ENCODE measurements around the gene DENND1A.

DENND1A gene

DNA sequence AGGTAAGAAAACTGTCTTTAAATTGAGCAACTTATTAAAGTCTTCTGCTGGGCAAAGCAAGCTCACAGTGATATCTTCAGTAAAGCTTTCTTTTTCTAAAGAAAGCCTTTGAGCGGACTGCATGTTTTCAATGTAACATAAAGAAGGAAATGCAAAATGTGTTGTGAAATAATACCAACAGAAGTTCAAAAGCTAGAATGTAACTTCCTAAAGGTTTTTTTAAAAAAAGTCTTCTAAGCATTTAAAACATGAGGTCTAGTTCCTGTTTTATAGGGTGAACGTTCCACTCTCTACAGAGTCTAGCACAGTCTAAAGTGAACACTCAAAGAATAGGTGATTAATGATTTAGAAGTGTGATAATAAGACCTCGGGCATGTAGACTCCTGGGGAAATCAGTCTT is 62.9 kb downstream of the DENND1A start:
- Mint-ChIP-seq H3K27ac (peak overlapping the region in 1 of 2 donors; percentile 94), H3K4me3 (peak overlapping the region in 1 of 2 donors; percentile 60), H3K9me3 (no peaks in the 10 kb centered on the region), H3K27me3 (no peaks in the 10 kb centered on the region), H3K4me1 (peaks cover 37% of the 10 kb centered on the region)
- no peak for ATAC-seq
- DNase-seq = no peak

- H3K27me3 Mint-ChIP-seq = no peaks in the 10 kb centered on the region
- peak overlapping the region; percentile 13 to 42 for H3K4me3 Mint-ChIP-seq
- H3K9me3 Mint-ChIP-seq = no peaks in the 10 kb centered on the region
- no peak for ATAC-seq
- DNase-seq = no peak
- H3K27ac Mint-ChIP-seq = peak overlapping the region; percentile 42 to 72
- peaks cover 37% of the 10 kb centered on the region for H3K4me1 Mint-ChIP-seq
These were observed 63.4 kb downstream of the DENND1A start for GRCh38 chr9:123866497-123866896.

- Mint-ChIP-seq H3K4me3 (no peak overlapping the region), H3K4me1 (peaks cover 29% of the 10 kb centered on the region)
These were observed 64.5 kb downstream of the DENND1A start for GRCh38 chr9:123865226-123866000.

DNA sequence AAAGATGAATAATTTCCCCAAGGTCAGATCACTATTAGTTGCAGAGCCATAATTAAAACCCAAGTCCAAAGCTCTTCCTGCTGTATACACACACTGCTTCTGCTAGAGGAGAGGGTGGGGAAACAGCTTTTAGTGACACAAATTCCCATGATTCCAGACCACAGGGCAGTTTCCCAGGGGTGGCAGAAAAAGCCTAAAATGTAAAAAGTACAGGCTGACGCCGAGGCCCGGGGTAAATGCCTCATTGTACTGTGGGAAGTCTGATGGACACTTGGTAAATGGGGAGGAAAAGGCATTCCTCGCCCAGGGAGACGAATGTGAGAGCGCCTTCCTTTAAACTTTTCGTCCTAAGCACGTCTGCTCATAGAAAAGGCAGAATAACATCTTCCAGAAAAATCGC is 65.7 kb downstream of the DENND1A start:
- no peaks in the 10 kb centered on the region for H3K9me3 Mint-ChIP-seq
- no peaks in the 10 kb centered on the region for H3K27me3 Mint-ChIP-seq
- no peak for DNase-seq
- ATAC-seq = no peak
- H3K27ac Mint-ChIP-seq = no peak overlapping the region
- H3K4me3 Mint-ChIP-seq = no peak overlapping the region
- peaks cover 29% of the 10 kb centered on the region for H3K4me1 Mint-ChIP-seq

More at GRCh38 chr9:123865226-123866000, 64.5 kb downstream of the DENND1A start:
- no peak for DNase-seq
- Mint-ChIP-seq H3K27ac (peak overlapping the region in 1 of 2 donors; percentile 46), H3K9me3 (no peaks in the 10 kb centered on the region), H3K27me3 (no peaks in the 10 kb centered on the region)
- ATAC-seq = no peak

DNA sequence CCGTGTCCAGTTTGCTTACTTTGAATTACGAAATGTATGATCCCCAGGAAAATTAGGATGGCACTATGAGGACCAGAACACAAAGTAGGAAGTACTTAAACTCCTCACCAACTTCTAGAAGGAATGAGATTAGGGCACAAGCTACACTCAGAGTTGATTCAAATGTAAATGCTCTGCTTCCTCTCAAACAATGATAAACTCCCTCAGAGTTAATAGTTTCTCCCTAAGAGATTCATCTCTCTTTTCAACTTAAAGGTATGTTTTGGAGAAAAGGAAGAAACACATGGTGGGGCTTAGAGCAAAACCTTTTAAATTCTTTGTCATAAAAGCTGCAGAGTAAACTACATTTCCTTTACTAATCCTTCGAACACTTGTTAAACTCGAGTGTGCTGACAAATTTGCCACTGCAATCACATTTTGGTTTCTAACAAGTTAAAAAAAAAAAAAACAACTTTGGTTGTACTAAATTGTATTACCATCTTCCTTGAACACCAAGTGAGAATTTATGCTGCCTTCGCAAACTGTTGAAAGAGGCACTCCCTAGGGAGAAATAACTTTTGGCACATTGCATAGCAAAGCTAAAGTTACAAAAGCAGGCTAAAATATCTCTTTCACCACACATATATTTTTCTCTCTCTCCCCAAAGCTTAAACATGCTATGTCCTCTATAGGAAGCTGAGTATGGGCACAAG is 66.6 kb downstream of the DENND1A start:
- H3K4me3 Mint-ChIP-seq = no peak overlapping the region
- H3K27me3 Mint-ChIP-seq = no peaks in the 10 kb centered on the region
- ATAC-seq (no peak), DNase-seq (no peak)
- no peaks in the 10 kb centered on the region for H3K9me3 Mint-ChIP-seq
- no peak overlapping the region for H3K27ac Mint-ChIP-seq
- H3K4me1 Mint-ChIP-seq = peaks cover 25% of the 10 kb centered on the region

DNA sequence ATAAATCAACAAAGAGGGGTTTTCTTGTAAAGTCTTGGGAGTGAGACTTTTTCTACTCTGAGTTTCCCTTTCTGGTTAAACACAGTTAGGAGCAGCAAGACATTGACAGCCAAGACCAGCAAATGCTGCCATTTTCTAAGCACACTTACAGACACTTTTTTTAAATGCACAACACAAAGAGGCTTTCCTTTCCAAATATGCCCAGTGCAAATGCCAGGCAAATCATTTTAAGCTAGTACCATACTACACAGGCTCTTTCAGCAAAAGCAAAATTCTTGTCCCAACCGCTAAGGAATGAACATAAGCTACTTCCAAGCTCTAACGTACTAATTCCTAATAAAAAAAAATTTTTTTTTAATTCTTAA is 68.2 kb downstream of the DENND1A start:
- DNase-seq (no peak), ATAC-seq (no peak)
- no peak overlapping the region for H3K4me3 Mint-ChIP-seq
- no peaks in the 10 kb centered on the region for H3K27me3 Mint-ChIP-seq
- no peak overlapping the region for H3K27ac Mint-ChIP-seq
- peaks cover 10% of the 10 kb centered on the region for H3K4me1 Mint-ChIP-seq
- peaks cover 0 to under 1% of the 10 kb centered on the region in 2 donors for H3K9me3 Mint-ChIP-seq

DNA sequence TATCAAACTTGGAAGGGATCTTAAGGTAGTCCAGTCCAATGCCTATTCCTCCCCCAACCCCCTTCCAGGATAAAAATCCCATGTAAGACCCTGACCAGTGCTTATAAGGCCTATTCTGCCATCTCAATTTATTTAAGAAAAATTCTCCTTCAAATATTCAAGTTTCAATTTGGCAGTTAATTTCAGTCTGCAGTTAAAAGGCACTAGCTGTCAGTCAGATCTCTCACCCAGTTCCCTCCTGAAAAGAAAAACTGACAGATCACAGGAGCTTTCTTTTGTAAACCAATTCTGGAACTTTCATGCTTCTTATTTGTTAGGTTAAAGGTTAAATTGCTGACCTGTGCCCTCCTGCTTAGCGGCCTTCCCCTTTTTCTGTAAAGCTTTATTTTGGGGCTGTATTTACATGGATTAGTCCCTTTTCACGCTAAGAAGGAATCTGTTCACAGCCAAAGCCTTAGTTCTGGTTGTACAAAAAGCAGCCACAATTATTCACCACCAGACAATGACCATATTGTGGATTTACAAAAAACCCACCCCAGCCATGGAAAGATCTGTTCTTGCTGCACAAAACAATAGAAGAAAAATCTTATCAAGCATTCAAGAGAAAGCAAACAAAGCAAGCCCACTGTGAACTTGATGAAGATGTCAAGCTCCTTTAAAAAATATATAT is 68.7 kb downstream of the DENND1A start:
- H3K27me3 Mint-ChIP-seq = no peaks in the 10 kb centered on the region
- no peak overlapping the region for H3K4me3 Mint-ChIP-seq
- H3K27ac Mint-ChIP-seq = no peak overlapping the region
- ATAC-seq = no peak
- peaks cover 5% of the 10 kb centered on the region for H3K4me1 Mint-ChIP-seq
- no peak for DNase-seq
- H3K9me3 Mint-ChIP-seq = peaks cover 0 to 6% of the 10 kb centered on the region in 2 donors

GRCh38 chr9:123860603-123861002 is 69.3 kb downstream of the DENND1A start:
- Mint-ChIP-seq H3K9me3 (peaks cover 0 to 7% of the 10 kb centered on the region in 2 donors), H3K27ac (no peak overlapping the region), H3K4me1 (no peaks in the 10 kb centered on the region), H3K27me3 (no peaks in the 10 kb centered on the region), H3K4me3 (no peak overlapping the region)
- no peak for ATAC-seq
- DNase-seq = no peak

DNA sequence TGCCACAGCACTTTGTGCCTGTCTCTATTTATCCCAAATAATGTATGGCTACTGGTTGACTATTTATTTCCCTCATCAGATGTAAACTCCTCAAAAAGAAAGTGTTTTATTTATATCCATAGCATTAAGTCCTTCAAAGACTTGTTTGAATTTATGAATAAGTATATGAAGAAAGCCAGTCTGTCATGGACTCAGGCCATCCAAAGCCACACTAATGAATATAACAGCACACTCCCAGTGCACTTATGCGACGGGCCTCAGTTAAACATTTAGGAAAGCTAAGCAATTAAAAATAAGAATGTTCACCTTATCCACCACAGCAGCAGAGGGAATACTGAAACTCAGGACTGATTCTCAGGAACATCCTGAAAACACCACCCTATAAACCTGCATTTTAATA is 77.5 kb downstream of the DENND1A start:
- H3K27me3 Mint-ChIP-seq = no peaks in the 10 kb centered on the region
- no peak overlapping the region for H3K27ac Mint-ChIP-seq
- ATAC-seq (no peak), DNase-seq (no peak)
- H3K9me3 Mint-ChIP-seq = peaks cover 0 to 25% of the 10 kb centered on the region in 2 donors
- H3K4me3 Mint-ChIP-seq = no peak overlapping the region
- H3K4me1 Mint-ChIP-seq = peaks cover 18% of the 10 kb centered on the region

DNA sequence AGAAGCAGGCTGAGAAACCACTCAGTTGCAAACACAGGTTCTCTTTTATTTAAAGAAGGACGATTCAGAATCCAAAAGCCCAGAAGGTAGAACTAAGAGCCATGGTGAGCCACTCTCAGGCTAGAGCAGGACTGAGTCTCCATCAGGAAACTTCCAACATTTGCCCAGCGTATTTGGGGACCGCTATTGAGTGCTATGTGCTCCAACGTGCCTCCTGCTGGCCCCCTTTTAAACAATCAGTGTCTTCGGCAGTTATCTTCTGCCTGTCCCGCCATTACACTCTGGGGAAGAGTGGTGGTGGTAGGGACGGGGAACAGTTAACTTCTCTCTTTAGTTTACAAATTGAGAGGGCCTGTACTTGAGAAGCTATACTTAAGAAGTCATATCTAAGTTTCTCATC is 78.1 kb downstream of the DENND1A start:
- H3K4me1 Mint-ChIP-seq = peaks cover 18% of the 10 kb centered on the region
- no peak overlapping the region for H3K27ac Mint-ChIP-seq
- DNase-seq (no peak), ATAC-seq (no peak)
- H3K9me3 Mint-ChIP-seq = peaks cover 3 to 30% of the 10 kb centered on the region in 2 donors
- no peaks in the 10 kb centered on the region for H3K27me3 Mint-ChIP-seq
- no peak overlapping the region for H3K4me3 Mint-ChIP-seq

DNA sequence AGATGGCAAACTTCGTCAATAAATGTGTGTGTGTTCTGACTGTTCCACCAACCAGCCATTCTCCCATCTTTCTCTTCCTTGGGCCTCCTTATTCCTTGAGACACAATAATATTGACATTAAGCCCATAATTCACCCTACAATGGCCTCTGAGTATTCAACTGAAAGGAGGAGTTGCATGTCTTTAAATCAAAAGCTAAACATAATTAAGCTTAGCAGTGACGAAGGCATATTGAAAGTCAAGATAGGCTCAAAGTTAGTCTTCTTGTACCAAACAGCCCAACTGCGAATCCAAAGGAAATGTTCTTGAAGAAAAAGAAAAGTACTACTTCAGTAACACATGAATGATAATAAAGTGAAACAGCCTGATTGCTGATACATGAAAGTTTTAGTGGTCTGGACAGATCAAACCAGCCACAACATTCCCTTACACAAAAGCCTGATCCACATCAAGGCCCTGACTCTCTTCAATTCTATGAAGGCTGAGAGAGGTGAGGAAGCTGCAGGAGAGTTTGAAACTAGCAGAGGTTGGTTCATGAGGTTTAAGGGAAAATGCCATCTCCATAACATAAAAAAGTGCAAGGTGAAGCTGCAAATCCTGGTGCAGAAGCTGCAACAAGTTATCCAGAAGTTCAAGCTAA is 81.4 kb downstream of the DENND1A start:
- no peak overlapping the region for H3K27ac Mint-ChIP-seq
- no peak overlapping the region for H3K4me3 Mint-ChIP-seq
- no peak for DNase-seq
- H3K27me3 Mint-ChIP-seq = no peaks in the 10 kb centered on the region
- H3K9me3 Mint-ChIP-seq = peaks cover 12 to 27% of the 10 kb centered on the region in 2 donors
- H3K4me1 Mint-ChIP-seq = peaks cover 18% of the 10 kb centered on the region
- ATAC-seq = no peak

DNA sequence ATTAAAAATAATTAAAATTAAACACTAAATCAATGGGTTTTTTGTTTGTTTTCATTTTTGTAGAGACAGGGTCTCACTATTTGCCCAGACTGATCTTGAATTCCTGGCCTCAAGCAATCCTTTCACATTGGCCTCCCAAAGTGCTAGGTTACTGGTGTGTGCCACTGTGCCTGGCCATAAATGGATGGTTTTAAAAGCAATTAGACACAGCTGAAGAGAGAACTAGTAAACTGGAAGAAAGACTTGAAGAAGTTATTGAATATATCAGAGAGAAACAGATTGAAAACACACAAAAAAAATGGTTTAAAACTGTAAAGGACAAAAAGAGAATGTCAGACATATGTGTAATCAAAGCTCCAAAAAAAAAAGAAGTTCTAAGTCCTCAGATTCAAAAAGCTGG is 83.0 kb downstream of the DENND1A start:
- Mint-ChIP-seq H3K4me1 (peaks cover 18% of the 10 kb centered on the region), H3K4me3 (no peak overlapping the region), H3K9me3 (peaks cover 12 to 27% of the 10 kb centered on the region in 2 donors), H3K27ac (no peak overlapping the region), H3K27me3 (no peaks in the 10 kb centered on the region)
- DNase-seq (no peak), ATAC-seq (no peak)

DNA sequence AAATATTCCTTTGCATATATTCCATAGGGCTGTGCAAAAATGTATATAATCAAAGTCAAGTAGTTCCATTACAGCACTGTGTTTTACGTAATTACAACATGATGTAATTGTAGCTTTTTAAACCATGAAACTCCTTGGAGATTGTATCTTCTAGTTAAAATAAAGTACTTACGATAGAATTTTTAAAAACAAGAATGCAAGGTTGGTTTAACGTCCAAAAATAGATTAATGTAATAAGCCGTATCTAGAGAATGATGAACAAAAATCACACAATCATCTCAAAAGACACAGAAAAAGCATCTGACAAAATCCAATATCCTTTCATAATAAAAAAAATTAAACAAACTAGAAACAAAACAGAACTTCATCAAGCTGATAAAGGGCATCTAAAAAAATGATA is 86.2 kb downstream of the DENND1A start:
- peaks cover 6% of the 10 kb centered on the region for H3K4me1 Mint-ChIP-seq
- H3K27me3 Mint-ChIP-seq = no peaks in the 10 kb centered on the region
- H3K9me3 Mint-ChIP-seq = peaks cover 12 to 26% of the 10 kb centered on the region in 2 donors
- ATAC-seq (no peak), DNase-seq (no peak)
- no peak overlapping the region for H3K27ac Mint-ChIP-seq
- H3K4me3 Mint-ChIP-seq = no peak overlapping the region

- H3K4me1 Mint-ChIP-seq = peaks cover 22% of the 10 kb centered on the region
- no peaks in the 10 kb centered on the region for H3K27me3 Mint-ChIP-seq
- peaks cover 4 to 7% of the 10 kb centered on the region in 2 donors for H3K9me3 Mint-ChIP-seq
- no peak overlapping the region for H3K27ac Mint-ChIP-seq
- no peak for DNase-seq
- H3K4me3 Mint-ChIP-seq = no peak overlapping the region
- ATAC-seq = no peak
These were observed 94.1 kb downstream of the DENND1A start for GRCh38 chr9:123835821-123836220.

DNA sequence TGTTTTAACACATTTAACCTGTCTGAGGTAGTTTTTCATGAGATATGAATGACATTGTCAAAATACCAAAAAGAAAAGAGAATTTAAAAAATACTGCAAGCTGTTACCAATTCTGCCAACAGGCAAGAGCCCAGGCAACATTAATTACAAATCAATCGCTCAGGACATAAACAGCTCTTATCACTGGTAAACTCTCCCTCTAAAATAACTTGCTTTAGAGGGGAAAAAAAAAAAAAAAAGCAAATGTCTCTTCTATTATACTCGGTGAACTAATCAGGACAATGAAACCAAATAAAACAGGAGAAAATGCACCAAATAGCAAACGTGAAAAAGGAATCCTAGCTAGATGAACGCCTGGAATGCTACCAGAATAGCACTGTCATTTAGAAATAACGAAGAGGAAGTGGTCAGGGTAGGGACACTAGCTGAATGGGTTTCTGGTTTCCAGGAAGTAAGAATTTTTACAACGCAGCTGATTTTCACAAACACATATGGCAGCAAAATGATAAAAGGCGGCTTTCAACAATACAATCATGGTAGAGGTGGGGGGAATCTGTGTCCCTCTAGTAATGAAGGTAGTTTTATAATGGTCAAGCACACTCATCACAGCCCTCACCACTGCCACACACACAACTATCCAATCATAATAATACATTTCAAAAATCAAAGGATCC is 94.9 kb downstream of the DENND1A start:
- Mint-ChIP-seq H3K9me3 (peaks cover 7 to 11% of the 10 kb centered on the region in 2 donors), H3K4me3 (peak overlapping the region; percentile 39 to 42), H3K27me3 (no peaks in the 10 kb centered on the region), H3K27ac (peak overlapping the region in 1 of 2 donors; percentile 65), H3K4me1 (peaks cover 22% of the 10 kb centered on the region)
- peak; percentile 74 for ATAC-seq
- DNase-seq = no peak
